ENCODE measurements around the gene SBK2.

The SBK2 gene

DNA sequence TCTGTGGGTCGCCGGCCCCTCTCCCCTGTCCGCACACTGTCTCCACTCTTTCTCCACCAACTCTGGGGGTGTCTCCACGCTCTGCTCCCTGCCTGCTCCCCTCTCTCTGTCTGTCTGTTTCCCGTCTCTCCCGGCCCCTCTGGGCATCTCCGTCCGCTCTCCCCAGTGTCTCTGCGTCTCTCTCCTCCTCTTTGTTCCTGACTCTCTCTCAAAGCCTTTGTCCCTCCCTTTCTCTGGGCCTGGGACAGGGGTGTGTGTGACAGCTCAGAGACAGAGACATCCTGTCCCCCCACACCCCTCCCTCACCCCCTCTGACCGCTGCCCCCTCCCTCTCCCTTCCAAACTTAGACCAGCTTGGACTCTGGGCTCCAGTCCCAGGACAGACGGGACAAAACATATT is 9.1 kb upstream of the SBK2 start:
- no peak for TF ChIP-seq CTCF (IDR thresholded peaks at IDR 0.05; ENCODE audit: insufficient read depth, missing control alignments)
- DNase-seq (ENCODE audit: insufficient read length, low spot score) (no peak), FAIRE-seq (no peak)

DNA sequence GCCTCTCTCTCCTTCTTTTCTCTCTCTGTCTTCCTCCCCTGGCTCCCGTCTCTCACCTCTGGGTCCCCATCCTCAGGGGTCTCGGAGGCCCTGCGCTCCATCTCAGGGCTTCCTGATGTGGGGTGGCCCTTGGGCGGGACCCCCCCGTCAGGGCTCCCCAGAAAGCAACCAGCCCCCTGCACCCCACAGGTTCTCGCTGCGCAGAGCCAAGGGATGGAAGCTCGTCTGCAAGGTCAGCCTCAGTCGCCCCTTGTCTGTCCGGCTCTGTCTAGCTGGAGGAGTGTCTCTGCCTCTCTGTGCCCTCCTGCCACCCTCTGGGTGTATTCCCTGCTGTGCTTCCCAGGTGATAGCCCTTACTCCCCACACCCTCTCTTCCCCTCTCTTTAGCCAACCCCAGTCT is 8.5 kb upstream of the SBK2 start, which contains the start of gene SBK3:
SBK3 (minus strand) TSS at position 101 of the 400 bp plus-strand sequence; CDS start at position 101, 0 bp downstream.
- no peak for TF ChIP-seq CTCF (IDR thresholded peaks at IDR 0.05; ENCODE audit: insufficient read depth, missing control alignments)
- DNase-seq (ENCODE audit: insufficient read length, low spot score), result no peak
- FAIRE-seq, result no peak

- no peak for FAIRE-seq
- no peak for TF ChIP-seq CTCF (IDR thresholded peaks at IDR 0.05; ENCODE audit: insufficient read depth, missing control alignments)
- DNase-seq (ENCODE audit: insufficient read length, low spot score), result no peak
These were observed 8.0 kb upstream of the SBK2 start for GRCh38 chr19:55544776-55545439.

DNA sequence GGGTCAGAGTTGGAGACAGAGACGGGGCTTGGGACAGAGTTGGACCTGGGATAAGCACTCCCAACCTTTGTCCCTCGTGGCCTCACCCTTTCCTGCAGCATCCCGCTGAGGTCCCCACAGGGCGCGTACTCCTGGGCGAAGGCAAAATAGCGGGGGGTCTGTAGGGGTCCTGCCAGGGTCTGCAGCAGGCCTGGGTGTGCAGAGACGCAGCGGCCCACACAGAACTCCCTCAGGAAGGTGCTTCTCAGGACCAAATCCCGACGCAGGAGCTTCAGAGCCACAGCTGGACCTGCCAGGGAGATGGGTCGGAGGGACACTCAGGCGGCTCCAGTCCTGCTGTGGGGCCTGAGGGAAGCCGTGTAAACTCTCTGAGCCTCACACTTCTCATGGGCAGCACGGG is 7.1 kb upstream of the SBK2 start:
- no peak for TF ChIP-seq CTCF (IDR thresholded peaks at IDR 0.05; ENCODE audit: insufficient read depth, missing control alignments)
- FAIRE-seq, result no peak
- DNase-seq (ENCODE audit: insufficient read length, low spot score), result no peak

DNA sequence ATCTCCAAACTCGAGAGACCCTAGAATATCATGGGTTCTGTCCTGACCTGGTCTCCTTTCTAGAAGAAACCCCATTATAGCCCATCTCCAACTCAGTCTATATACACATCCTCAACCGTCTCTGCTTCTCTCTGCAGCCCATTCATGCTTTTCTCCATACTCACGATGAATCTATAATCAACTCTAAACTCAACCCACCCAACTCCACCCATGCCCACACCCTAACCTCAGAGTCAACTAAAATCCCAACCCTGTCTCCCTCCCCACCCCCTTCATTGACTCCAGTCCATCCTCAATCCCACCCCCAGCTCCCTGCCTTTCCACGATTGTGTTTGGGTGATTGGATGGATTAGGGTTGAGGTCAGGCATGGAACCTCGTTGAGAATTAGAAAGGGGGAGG is 6.6 kb upstream of the SBK2 start:
- FAIRE-seq (no peak), DNase-seq (ENCODE audit: insufficient read length, low spot score) (no peak)
- no peak for TF ChIP-seq CTCF (IDR thresholded peaks at IDR 0.05; ENCODE audit: insufficient read depth, missing control alignments)

GRCh38 chr19:55542292-55542855 is 5.4 kb upstream of the SBK2 start:
- no peak for DNase-seq (ENCODE audit: insufficient read length, low spot score)
- no peak for FAIRE-seq
- TF ChIP-seq CTCF (IDR thresholded peaks at IDR 0.05; ENCODE audit: insufficient read depth, missing control alignments), result no peak

- no peak for FAIRE-seq
- TF ChIP-seq CTCF (IDR thresholded peaks at IDR 0.05; ENCODE audit: insufficient read depth, missing control alignments), result no peak
- no peak for DNase-seq (ENCODE audit: insufficient read length, low spot score)
These were observed 4.2 kb upstream of the SBK2 start for GRCh38 chr19:55541091-55541490.
